Endothelial cell of umbilical vein (primary cell): Measurements from ENCODE around the gene CAPG. TPM values are rescaled to one million over a fixed set of nuclear protein-coding genes. Genes with fewer than 3 reads are reported as not detected.

Source experiments
- BruUV-seq: library from RNA; stranded (reverse); fragments of 400-500 nt; replicated peaks from 2 replicates; lab custom pipeline; 2021; lab: Mats Ljungman, UMichigan
- CTCF ChIA-PET: fragments of 300-600, 350-600 bp; sonication (Branson Sonifier 250); formaldehyde crosslinking; loops from one replicate; lab custom pipeline; 2021; ENCODE audit warnings: antibody characterized with exemption, inconsistent platforms; lab: Charles Lee
- POLR2A ChIA-PET: fragments of 300-600, 350-600 bp; sonication (Branson Sonifier 250); formaldehyde crosslinking; loops from one replicate; lab custom pipeline; 2021; ENCODE audit warnings: antibody characterized with exemption, inconsistent platforms; lab: Charles Lee
- DNase-seq: peaks from one replicate; pipeline ENCODE4 v3.0.0-alpha.2; 2011; ENCODE audit warnings: low read depth, low spot score
- FAIRE-seq: peaks from 2 replicates; lab custom pipeline; 2011; peaks lifted over from hg19 to GRCh38; lab: Jason Lieb, UNC
- H2AFZ ChIP-seq: 2 replicates; pipeline ENCODE4 v1.6.0; 2012; ENCODE audit warnings: low read depth, low read length, control low read depth, inconsistent platforms
- H3K27ac ChIP-seq: 2 replicates; pipeline ENCODE4 v1.5.1; 2011; ENCODE audit warnings: low read depth, mild to moderate bottlenecking, control low read depth, low read length, moderate library complexity; ENCODE audit not compliant: insufficient read depth
- H3K27me3 ChIP-seq, 2 experiments: 2 replicates each; pipeline versions ENCODE4 v1.6.0 to v1.6.1; 2011; ENCODE audit warnings: low read length in 2 of 2, mixed read lengths in 1 of 2; ENCODE audit not compliant: control insufficient read depth in 2 of 2, insufficient read depth in 2 of 2
- H3K36me3 ChIP-seq, 2 experiments: 2 replicates in 1 of 2; 3 replicates in 1 of 2; pipeline ENCODE4 v1.5.1; 2011; ENCODE audit warnings: low read length in 2 of 2, mild to moderate bottlenecking in 1 of 2, moderate library complexity in 1 of 2; ENCODE audit not compliant: control insufficient read depth in 2 of 2, insufficient read depth in 2 of 2; ENCODE audit errors: extremely low read depth in 1 of 2
- H3K4me1 ChIP-seq: 3 replicates; pipeline ENCODE4 v1.5.1; 2011; ENCODE audit warnings: mild to moderate bottlenecking, low read length; ENCODE audit not compliant: control insufficient read depth, insufficient read depth; ENCODE audit errors: extremely low read depth
- H3K4me2 ChIP-seq: 2 replicates; pipeline ENCODE4 v1.6.1; 2011; ENCODE audit warnings: low read length, control low read depth, mixed read lengths; ENCODE audit not compliant: insufficient read depth
- H3K4me3 ChIP-seq, 3 experiments: fragments of 200-600 bp in 1 of 3; sonication (generic), shearing (Covaris generic) in 1 of 3; replicated peaks in 1 of 3; 2 replicates each; pipeline ENCODE4 v1.5.1; 2011 to 2016; ENCODE audit warnings: control low read depth in 3 of 3, low read length in 3 of 3, mild to moderate bottlenecking in 2 of 3, inconsistent platforms in 1 of 3, low read depth in 1 of 3, moderate library complexity in 1 of 3; ENCODE audit not compliant: insufficient read depth in 1 of 3
- H3K79me2 ChIP-seq: 2 replicates; pipeline ENCODE4 v1.6.0; 2012; ENCODE audit warnings: low read length, inconsistent platforms; ENCODE audit not compliant: control insufficient read depth, insufficient read depth
- H3K9ac ChIP-seq: replicated peaks from 2 replicates; pipeline ENCODE3; 2011; ENCODE audit warnings: low read length, control low read depth; ENCODE audit not compliant: insufficient read depth; ENCODE audit errors: extremely low read depth
- H3K9me1 ChIP-seq: replicated peaks from 3 replicates; pipeline ENCODE4 v1.6.0; 2011; ENCODE audit warnings: mild to moderate bottlenecking, low read length; ENCODE audit not compliant: control insufficient read depth, insufficient read depth; ENCODE audit errors: extremely low read depth
- H3K9me3 ChIP-seq: replicated peaks from 2 replicates; pipeline ENCODE4 v1.5.1; 2012; ENCODE audit warnings: low read length, inconsistent platforms; ENCODE audit not compliant: control insufficient read depth, insufficient read depth
- H4K20me1 ChIP-seq: replicated peaks from 2 replicates; pipeline ENCODE3; 2011; ENCODE audit warnings: mild to moderate bottlenecking, low read length; ENCODE audit not compliant: control insufficient read depth, insufficient read depth; ENCODE audit errors: extremely low read depth
- EZH2 ChIP-seq: IDR thresholded peaks from 2 replicates; pipeline ENCODE4 v1.6.1; 2012; ENCODE audit warnings: borderline replicate concordance, low read depth, mild to moderate bottlenecking, moderate library complexity, low read length, inconsistent platforms; ENCODE audit not compliant: severe bottlenecking
- FOS ChIP-seq: IDR thresholded peaks from 2 replicates; pipeline ENCODE4 v1.6.1; 2011; ENCODE audit warnings: mild to moderate bottlenecking, low read length, moderate library complexity, borderline replicate concordance; ENCODE audit not compliant: insufficient read depth
- GATA2 ChIP-seq: IDR thresholded peaks from 2 replicates; pipeline ENCODE4 v1.7.0; 2011; ENCODE audit warnings: low read depth, mild to moderate bottlenecking, moderate library complexity, mixed read lengths, low read length; ENCODE audit not compliant: insufficient read length, insufficient read depth
- JUN ChIP-seq: IDR thresholded peaks from 2 replicates; pipeline ENCODE4 v1.6.1; 2011; ENCODE audit warnings: borderline replicate concordance, low read depth; ENCODE audit not compliant: insufficient read length, insufficient read depth
- MYC ChIP-seq: IDR thresholded peaks from one replicate; pipeline ENCODE4 v1.6.1; 2011; ENCODE audit warnings: mild to moderate bottlenecking, low read depth, low read length
- POLR2A ChIP-seq: IDR thresholded peaks from 2 replicates; pipeline ENCODE4 v1.6.1; 2012; ENCODE audit warnings: low read depth, mild to moderate bottlenecking, control low read depth, low read length
- POLR2AphosphoS5 ChIP-seq: IDR thresholded peaks from 2 replicates; pipeline ENCODE4 v1.6.1; 2012; ENCODE audit warnings: low read depth, mild to moderate bottlenecking, control low read depth, low read length, moderate library complexity; ENCODE audit not compliant: insufficient read depth
- dilution Hi-C: fragments of 300-500 bp; cut with MboI; formaldehyde crosslinking; loops from one replicate; pipeline ENCODE4 v1.15.0; 2019; ENCODE audit warnings: low sequenced_read_pairs; ENCODE audit not compliant: extremely low pct_ligation_motif_present
- intact Hi-C: fragments of 100-400 bp; cut with micrococcal nuclease; formaldehyde crosslinking; loops from one replicate; pipeline ENCODE4 v1.10.0; 2022
- polyA plus RNA-seq, 4 experiments: library from polyadenylated mRNA; depleted of rRNA in 3 of 4; stranded (reverse) in 3 of 4; unstranded in 1 of 4; fragments of >200 nt; gene quantifications; 2 replicates each; pipeline versions ENCODE4 v1.2.1 to v1.2.3, GENCODE V29; 2011 to 2012; ENCODE audit warnings: missing spikeins in 1 of 4
- total RNA-seq: library from RNA; stranded (reverse); gene quantifications from 2 replicates; pipeline ENCODE4 v1.2.3, GENCODE V29; 2021
- TF ChIP-seq, protein P1 (sequence below): IDR thresholded peaks from 2 replicates; pipeline ENCODE4 v1.6.1; 2011; ENCODE audit not compliant: insufficient read depth, insufficient read length
- TF ChIP-seq, protein P2 (sequence below), 2 donors: IDR thresholded peaks; 1 replicate in 1 of 2; 2 replicates in 1 of 2; pipeline ENCODE4 v1.5.1; 2011; ENCODE audit warnings: low read length in 2 of 2, mild to moderate bottlenecking in 2 of 2, moderate library complexity in 2 of 2, control low read depth in 1 of 2, inconsistent platforms in 1 of 2, low read depth in 1 of 2; ENCODE audit not compliant: insufficient read depth in 1 of 2; ENCODE audit errors: extremely low read depth in 1 of 2

CAPG gene
- total and polyA plus RNA-seq, 2 donors (not counting 3 experiments of a cell fraction or from before 2014, with no cell fraction given): 107 to 115 TPM

DNA sequence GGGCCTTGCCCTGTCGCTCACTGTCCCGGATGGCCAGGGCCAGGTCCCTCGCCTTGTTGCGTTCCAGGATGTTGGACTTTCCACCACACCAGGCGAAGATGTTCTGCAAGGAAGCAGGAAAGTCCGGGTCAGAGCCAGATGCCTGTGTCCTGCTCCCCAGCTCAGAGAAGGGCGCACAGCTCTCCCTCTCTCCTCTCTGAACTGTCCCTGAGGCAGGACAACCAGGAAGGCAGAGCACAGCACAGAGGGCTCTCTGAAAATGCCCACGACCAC, 11.0 kb downstream of the CAPG start:
- no peak for DNase-seq
- H3K36me3 ChIP-seq: peaks cover 2% of the 10 kb centered on the region in 2 experiments
- no peaks in the 10 kb centered on the region for H4K20me1 ChIP-seq
- H3K4me2 ChIP-seq: no peak overlapping the region
- H3K4me1 ChIP-seq: no peaks in the 10 kb centered on the region
- BruUV-seq: no TSS peak
- no peak overlapping the region for H2AFZ ChIP-seq
- no peak overlapping the region for H3K9ac ChIP-seq
- no peaks in the 10 kb centered on the region for H3K27me3 ChIP-seq
- no peak overlapping the region for H3K27ac ChIP-seq
- intact Hi-C loops (no loop called here), dilution Hi-C loops (no loop called here)
- FAIRE-seq: no peak
- ChIA-PET POLR2A (no interaction called here), CTCF (interaction anchor here (0.7 to 1.7 kb wide), 2 partner anchors 25 to 153 kb away, joined by 3 to 4 read pairs; no protein-coding TSS in a partner anchor)
- TF ChIP-seq EZH2: no peak
- no peak for TF ChIP-seq POLR2A
- TF ChIP-seq, protein P1, sequence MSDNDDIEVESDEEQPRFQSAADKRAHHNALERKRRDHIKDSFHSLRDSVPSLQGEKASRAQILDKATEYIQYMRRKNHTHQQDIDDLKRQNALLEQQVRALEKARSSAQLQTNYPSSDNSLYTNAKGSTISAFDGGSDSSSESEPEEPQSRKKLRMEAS: no peak
- no peak for TF ChIP-seq GATA2
- no peak for TF ChIP-seq FOS
- TF ChIP-seq, protein P2, sequence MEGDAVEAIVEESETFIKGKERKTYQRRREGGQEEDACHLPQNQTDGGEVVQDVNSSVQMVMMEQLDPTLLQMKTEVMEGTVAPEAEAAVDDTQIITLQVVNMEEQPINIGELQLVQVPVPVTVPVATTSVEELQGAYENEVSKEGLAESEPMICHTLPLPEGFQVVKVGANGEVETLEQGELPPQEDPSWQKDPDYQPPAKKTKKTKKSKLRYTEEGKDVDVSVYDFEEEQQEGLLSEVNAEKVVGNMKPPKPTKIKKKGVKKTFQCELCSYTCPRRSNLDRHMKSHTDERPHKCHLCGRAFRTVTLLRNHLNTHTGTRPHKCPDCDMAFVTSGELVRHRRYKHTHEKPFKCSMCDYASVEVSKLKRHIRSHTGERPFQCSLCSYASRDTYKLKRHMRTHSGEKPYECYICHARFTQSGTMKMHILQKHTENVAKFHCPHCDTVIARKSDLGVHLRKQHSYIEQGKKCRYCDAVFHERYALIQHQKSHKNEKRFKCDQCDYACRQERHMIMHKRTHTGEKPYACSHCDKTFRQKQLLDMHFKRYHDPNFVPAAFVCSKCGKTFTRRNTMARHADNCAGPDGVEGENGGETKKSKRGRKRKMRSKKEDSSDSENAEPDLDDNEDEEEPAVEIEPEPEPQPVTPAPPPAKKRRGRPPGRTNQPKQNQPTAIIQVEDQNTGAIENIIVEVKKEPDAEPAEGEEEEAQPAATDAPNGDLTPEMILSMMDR (IDR thresholded peaks at IDR 0.05; ENCODE audit: extremely low read depth in 1 of 2, insufficient read depth in 1 of 2, low read depth in 1 of 2, low read length in 2 of 2): no peak
- TF ChIP-seq POLR2AphosphoS5: no peak
- TF ChIP-seq MYC: no peak
- no peak for TF ChIP-seq JUN
- H3K4me3 ChIP-seq: no peak overlapping the region
- no peaks in the 10 kb centered on the region for H3K79me2 ChIP-seq
- no peaks in the 10 kb centered on the region for H3K9me1 ChIP-seq
- no peaks in the 10 kb centered on the region for H3K9me3 ChIP-seq
